Loucy (cell line): ENCODE measurements around the gene ZNHIT6.
A peak's percentile ranks its signal among the peaks of the same experiment; 100 is the strongest.

Source experiments
- EZH2phosphoT487 ChIP-seq: fragments of 200-600 bp; IDR thresholded peaks from 2 replicates; pipeline ENCODE4 v1.6.1; 2018; ENCODE audit warnings: antibody characterized with exemption, mild to moderate bottlenecking, moderate library complexity, borderline replicate concordance
- TF ChIP-seq, protein P1 (sequence below): fragments of 200-600 bp; sonication (generic); conservative IDR thresholded peaks from 2 replicates; pipeline ENCODE4 v1.5.1; 2014; ENCODE audit warnings: mild to moderate bottlenecking, antibody characterized with exemption, low read length

DNA sequence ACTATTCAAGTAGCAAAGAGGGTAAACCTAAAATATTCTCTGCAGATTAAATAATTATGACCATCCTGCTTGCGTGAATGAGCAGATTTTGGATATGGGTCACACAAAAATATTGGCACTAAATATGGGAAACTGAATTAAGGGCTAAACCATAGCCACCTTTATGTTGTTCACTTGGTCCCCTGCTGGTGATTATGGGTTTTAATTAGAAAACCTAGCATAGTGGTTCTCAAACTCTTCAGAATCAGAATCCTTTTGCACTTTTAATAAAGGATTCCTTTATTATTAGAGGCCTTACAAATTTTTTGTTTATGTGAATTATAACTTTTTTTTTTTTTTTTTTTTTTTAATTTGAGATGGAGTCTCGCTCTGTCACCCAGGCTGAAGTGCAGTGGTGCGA lies 38.5 kb upstream of the ZNHIT6 start:
- TF ChIP-seq, protein P1, sequence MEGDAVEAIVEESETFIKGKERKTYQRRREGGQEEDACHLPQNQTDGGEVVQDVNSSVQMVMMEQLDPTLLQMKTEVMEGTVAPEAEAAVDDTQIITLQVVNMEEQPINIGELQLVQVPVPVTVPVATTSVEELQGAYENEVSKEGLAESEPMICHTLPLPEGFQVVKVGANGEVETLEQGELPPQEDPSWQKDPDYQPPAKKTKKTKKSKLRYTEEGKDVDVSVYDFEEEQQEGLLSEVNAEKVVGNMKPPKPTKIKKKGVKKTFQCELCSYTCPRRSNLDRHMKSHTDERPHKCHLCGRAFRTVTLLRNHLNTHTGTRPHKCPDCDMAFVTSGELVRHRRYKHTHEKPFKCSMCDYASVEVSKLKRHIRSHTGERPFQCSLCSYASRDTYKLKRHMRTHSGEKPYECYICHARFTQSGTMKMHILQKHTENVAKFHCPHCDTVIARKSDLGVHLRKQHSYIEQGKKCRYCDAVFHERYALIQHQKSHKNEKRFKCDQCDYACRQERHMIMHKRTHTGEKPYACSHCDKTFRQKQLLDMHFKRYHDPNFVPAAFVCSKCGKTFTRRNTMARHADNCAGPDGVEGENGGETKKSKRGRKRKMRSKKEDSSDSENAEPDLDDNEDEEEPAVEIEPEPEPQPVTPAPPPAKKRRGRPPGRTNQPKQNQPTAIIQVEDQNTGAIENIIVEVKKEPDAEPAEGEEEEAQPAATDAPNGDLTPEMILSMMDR: peak; percentile 26; the same call in 1 of the 2 replicates
- no peak for TF ChIP-seq EZH2phosphoT487
